Activated T-cell treated with anti-CD3 and anti-CD28 coated beads, Interleukin-2, amount 50 U/mL, for 72 hours (primary cell): ENCODE data around the gene TGM3. TPM values are rescaled to one million over a fixed set of nuclear protein-coding genes. Genes with fewer than 3 reads are reported as not detected.

Experiments
- ATAC-seq, 2 donors: fragments of 150-1000 bp; cut with Tn5 transposase; replicated peaks in 1 of 2; 2 replicates each; pipeline ENCODE4 v1.10.0; 2021; ENCODE audit warnings: moderate library complexity in 2 of 2, mild to moderate bottlenecking in 1 of 2
- DNase-seq, 2 donors: peaks; one replicate each; pipeline ENCODE4 v3.0.0; 2021 to 2022; ENCODE audit warnings: mixed read lengths in 1 of 2
- H3K27ac Mint-ChIP-seq: one replicate; pipeline ENCODE4 v1.8.0; 2022; ENCODE audit warnings: mild to moderate bottlenecking, moderate library complexity, mixed read lengths
- H3K27me3 Mint-ChIP-seq: one replicate; pipeline ENCODE4 v1.8.0; 2022; ENCODE audit warnings: low read depth, mixed read lengths
- H3K36me3 Mint-ChIP-seq, 2 donors: one replicate each; pipeline ENCODE4 v1.8.0; 2022; ENCODE audit warnings: mixed read lengths in 2 of 2, mild to moderate bottlenecking in 1 of 2; ENCODE audit not compliant: insufficient read depth in 2 of 2
- H3K4me1 Mint-ChIP-seq: one replicate; pipeline ENCODE4 v1.8.0; 2022; ENCODE audit warnings: low read depth, mixed read lengths
- H3K4me3 Mint-ChIP-seq, 2 donors: one replicate each; pipeline ENCODE4 v1.8.0; 2022; ENCODE audit warnings: mild to moderate bottlenecking in 2 of 2, mixed read lengths in 2 of 2, moderate library complexity in 2 of 2
- H3K9me3 Mint-ChIP-seq, 2 donors: one replicate each; pipeline ENCODE4 v1.8.0; 2022; ENCODE audit warnings: mixed read lengths in 2 of 2
- total RNA-seq, 2 donors: library from RNA; stranded (reverse); gene quantifications; one replicate each; pipeline ENCODE4 v1.2.3, GENCODE V29; 2022

TGM3 gene
- total RNA-seq, 2 donors from 2014 or later: not detected

GRCh38 chr20:2338411-2339066 is 42.7 kb downstream of the TGM3 start:
- Mint-ChIP-seq H3K4me3 (no peak overlapping the region), H3K4me1 (no peaks in the 10 kb centered on the region), H3K27ac (no peak overlapping the region), H3K9me3 (no peaks in the 10 kb centered on the region), H3K36me3 (no peaks in the 10 kb centered on the region), H3K27me3 (peaks cover 6% of the 10 kb centered on the region)
- ATAC-seq (no peak), DNase-seq (no peak)

DNA sequence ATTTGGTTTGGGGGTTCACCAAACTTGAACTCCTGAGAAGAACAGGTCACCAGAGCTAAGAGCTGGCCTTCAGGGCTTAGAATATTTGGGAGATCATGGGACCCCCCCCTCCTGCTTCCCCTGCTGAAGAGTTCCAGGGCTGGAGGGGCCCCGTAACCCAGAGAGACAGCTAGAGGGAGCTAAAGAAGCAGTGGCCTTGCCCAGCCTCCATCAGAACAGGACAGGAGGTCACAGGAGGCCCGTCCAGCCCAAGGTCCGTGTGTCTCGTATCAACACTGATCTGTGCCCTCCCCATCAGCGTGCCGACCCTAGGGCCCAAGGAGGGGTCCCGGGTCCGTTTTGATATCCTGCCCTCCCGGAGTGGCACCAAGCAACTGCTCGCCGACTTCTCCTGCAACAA is 44.3 kb downstream of the TGM3 start:
- Mint-ChIP-seq H3K4me1 (no peaks in the 10 kb centered on the region), H3K9me3 (no peaks in the 10 kb centered on the region), H3K27me3 (peaks cover 6% of the 10 kb centered on the region), H3K27ac (no peak overlapping the region), H3K36me3 (no peaks in the 10 kb centered on the region), H3K4me3 (no peak overlapping the region)
- ATAC-seq (no peak), DNase-seq (no peak)

DNA sequence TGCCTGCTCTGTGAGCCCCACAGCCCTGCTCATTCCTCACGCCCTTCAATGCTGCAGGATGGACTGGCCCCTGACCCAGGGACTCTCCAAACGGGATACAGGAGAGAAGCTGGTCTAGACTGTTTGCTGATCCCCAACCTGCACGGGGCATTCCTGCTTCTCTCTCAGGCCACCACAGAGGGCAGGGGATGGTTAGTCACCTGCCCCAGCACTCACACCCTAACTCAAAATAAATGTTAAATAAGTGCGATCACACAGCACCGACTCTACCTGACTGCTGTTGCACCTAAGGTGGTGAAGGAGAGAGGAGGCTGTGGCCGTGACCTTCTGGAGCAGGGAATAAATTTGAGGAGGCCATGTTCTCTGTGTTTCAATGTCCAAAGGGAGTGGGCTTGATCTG is 45.0 kb downstream of the TGM3 start:
- peaks cover 11% of the 10 kb centered on the region for H3K27me3 Mint-ChIP-seq
- H3K9me3 Mint-ChIP-seq: no peaks in the 10 kb centered on the region
- no peaks in the 10 kb centered on the region for H3K4me1 Mint-ChIP-seq
- no peaks in the 10 kb centered on the region for H3K36me3 Mint-ChIP-seq
- H3K4me3 Mint-ChIP-seq: no peak overlapping the region
- DNase-seq: no peak
- H3K27ac Mint-ChIP-seq: no peak overlapping the region
- ATAC-seq: no peak

DNA sequence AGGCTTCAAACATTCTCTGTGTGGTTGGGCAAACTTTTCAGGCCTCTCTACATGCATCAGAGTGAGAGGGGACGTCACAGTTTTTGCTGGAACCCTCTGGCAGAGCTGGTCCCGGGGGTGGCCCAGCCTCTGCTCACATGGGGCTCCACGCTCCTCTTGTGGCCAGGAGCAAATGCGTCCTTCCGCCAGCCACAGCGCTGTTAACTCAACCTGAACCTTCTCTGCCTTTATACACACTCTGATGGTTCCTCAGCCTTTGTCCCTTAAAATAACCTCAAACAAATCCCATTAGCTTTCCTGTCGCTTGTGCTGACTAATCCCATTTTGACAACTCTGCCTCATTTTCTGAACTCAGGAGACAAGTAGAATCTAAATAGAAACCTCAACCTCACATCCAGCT is 45.5 kb downstream of the TGM3 start:
- no peak overlapping the region for H3K27ac Mint-ChIP-seq
- no peak overlapping the region for H3K4me3 Mint-ChIP-seq

DNA sequence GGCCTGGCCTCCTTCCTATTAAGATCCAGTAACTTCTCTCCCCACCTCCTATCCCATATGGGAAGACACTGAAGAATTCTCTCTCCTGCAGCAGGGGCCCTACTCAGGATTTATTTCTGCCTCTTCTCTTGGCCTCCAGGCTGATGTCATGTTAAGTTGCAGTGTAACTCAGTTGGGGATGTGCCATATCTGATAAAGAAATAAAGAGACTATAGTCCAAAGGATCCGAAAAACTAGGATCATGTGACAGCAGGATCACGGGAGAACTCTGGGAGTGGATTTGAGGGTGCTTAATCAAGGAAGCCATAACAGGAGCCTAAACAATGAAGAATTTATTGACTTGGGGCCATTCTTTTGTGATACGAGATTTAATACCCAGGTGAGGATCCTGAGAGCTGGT is 46.4 kb downstream of the TGM3 start:
- DNase-seq: no peak
- Mint-ChIP-seq H3K36me3 (no peaks in the 10 kb centered on the region), H3K27ac (no peak overlapping the region), H3K4me3 (no peak overlapping the region), H3K4me1 (no peaks in the 10 kb centered on the region), H3K9me3 (no peaks in the 10 kb centered on the region), H3K27me3 (peaks cover 12% of the 10 kb centered on the region)
- no peak for ATAC-seq

More for the DNA sequence above, 45.5 kb downstream of the TGM3 start:
- Mint-ChIP-seq H3K27me3 (peaks cover 12% of the 10 kb centered on the region), H3K4me1 (no peaks in the 10 kb centered on the region), H3K9me3 (no peaks in the 10 kb centered on the region), H3K36me3 (no peaks in the 10 kb centered on the region)
- no peak for ATAC-seq
- no peak for DNase-seq

DNA sequence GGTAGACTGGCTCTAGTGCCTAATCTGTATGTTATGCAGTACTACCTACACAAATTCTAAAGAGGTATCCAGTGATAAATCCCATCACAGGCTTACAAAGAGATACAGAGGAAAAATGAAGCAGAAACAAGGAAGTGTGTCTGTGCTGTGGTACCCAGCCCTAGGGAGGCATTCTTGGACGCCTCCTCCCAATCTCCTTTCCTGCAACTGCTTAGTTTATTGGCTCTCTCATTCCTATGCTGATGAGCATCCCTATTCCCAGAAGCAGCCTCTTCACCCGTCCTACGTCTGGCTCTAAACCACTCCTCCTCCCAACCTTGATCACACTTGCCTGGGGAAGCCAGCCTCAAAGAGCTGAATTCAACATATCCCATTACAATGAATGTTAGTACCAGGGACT is 50.4 kb downstream of the TGM3 start:
- ATAC-seq (no peak), DNase-seq (no peak)
- Mint-ChIP-seq H3K9me3 (no peaks in the 10 kb centered on the region), H3K4me1 (no peaks in the 10 kb centered on the region), H3K27me3 (peaks cover 20% of the 10 kb centered on the region), H3K27ac (no peak overlapping the region), H3K4me3 (no peak overlapping the region), H3K36me3 (no peaks in the 10 kb centered on the region)

- no peaks in the 10 kb centered on the region for H3K9me3 Mint-ChIP-seq
- DNase-seq: no peak
- H3K36me3 Mint-ChIP-seq: no peaks in the 10 kb centered on the region
- peaks cover 25% of the 10 kb centered on the region for H3K27me3 Mint-ChIP-seq
- peaks cover 7% of the 10 kb centered on the region for H3K4me1 Mint-ChIP-seq
- no peak overlapping the region for H3K27ac Mint-ChIP-seq
- ATAC-seq: no peak
- H3K4me3 Mint-ChIP-seq: no peak overlapping the region
Observed at GRCh38 chr20:2348336-2348735, 52.5 kb downstream of the TGM3 start.

DNA sequence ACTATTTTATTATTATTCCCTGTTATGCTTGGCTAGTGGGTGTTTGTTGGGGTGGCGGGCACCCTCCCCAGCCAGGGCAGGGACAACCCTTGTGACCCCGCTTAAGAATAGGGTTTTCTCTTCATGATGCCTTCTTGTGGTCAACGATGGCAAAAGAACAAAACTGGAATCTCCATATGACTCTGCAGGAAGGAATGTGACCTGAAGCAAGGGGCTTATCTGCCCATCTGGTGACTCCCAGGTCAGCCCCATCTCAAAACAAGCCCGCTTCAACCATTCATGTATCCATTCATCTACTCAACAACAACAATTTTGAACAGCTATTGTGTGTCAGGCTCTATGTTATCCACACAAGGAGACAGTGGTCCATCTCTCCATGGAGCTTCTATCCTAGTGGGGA is 54.0 kb downstream of the TGM3 start:
- Mint-ChIP-seq H3K4me3 (no peak overlapping the region), H3K36me3 (no peaks in the 10 kb centered on the region), H3K27ac (no peak overlapping the region), H3K9me3 (no peaks in the 10 kb centered on the region), H3K4me1 (peaks cover 7% of the 10 kb centered on the region), H3K27me3 (peaks cover 30% of the 10 kb centered on the region)
- no peak for DNase-seq
- no peak for ATAC-seq

GRCh38 chr20:2350606-2351005 is 54.8 kb downstream of the TGM3 start:
- Mint-ChIP-seq H3K36me3 (no peaks in the 10 kb centered on the region), H3K4me3 (no peak overlapping the region), H3K4me1 (peaks cover 7% of the 10 kb centered on the region), H3K27me3 (peaks cover 27% of the 10 kb centered on the region), H3K27ac (no peak overlapping the region), H3K9me3 (no peaks in the 10 kb centered on the region)
- ATAC-seq: no peak
- DNase-seq: no peak

GRCh38 chr20:2353231-2353630 is 57.4 kb downstream of the TGM3 start:
- Mint-ChIP-seq H3K27ac (no peak overlapping the region), H3K4me3 (no peak overlapping the region), H3K4me1 (peaks cover 7% of the 10 kb centered on the region), H3K36me3 (no peaks in the 10 kb centered on the region), H3K27me3 (peaks cover 17% of the 10 kb centered on the region), H3K9me3 (no peaks in the 10 kb centered on the region)
- DNase-seq (no peak), ATAC-seq (no peak)

DNA sequence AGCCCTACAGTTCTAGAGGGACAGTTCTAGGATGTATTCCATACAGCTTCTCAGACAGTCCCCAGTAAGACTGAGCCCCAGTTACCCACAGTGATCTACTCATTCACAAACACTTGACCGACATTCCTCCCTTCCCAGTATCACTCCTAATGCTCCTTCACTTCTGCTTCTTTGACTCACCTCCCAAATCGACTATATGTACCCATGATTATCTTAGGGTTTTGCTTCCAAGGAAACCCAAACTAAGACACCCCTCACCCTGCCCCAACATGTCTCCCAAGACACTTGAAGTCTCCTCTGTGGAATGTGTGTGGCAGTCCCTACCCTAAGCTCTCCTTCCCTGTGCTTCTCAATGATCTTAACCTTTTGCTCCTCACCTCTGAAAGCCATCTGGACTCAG is 61.3 kb downstream of the TGM3 start:
- ATAC-seq (no peak), DNase-seq (no peak)
- H3K27ac Mint-ChIP-seq: no peak overlapping the region
- H3K4me3 Mint-ChIP-seq: no peak overlapping the region
- H3K4me1 Mint-ChIP-seq: peaks cover 1% of the 10 kb centered on the region
- H3K36me3 Mint-ChIP-seq: peaks cover 2 to 4% of the 10 kb centered on the region in 2 donors
- H3K9me3 Mint-ChIP-seq: peaks cover 5 to 10% of the 10 kb centered on the region in 2 donors
- H3K27me3 Mint-ChIP-seq: peaks cover 26% of the 10 kb centered on the region

GRCh38 chr20:2358006-2358405 is 62.2 kb downstream of the TGM3 start:
- ATAC-seq: no peak
- no peak for DNase-seq
- Mint-ChIP-seq H3K27me3 (peaks cover 25% of the 10 kb centered on the region), H3K4me1 (no peaks in the 10 kb centered on the region), H3K9me3 (peaks cover 5 to 10% of the 10 kb centered on the region in 2 donors), H3K4me3 (no peak overlapping the region), H3K27ac (no peak overlapping the region), H3K36me3 (peaks cover 2 to 4% of the 10 kb centered on the region in 2 donors)

- H3K4me1 Mint-ChIP-seq: no peaks in the 10 kb centered on the region
- H3K27me3 Mint-ChIP-seq: peaks cover 16% of the 10 kb centered on the region
- DNase-seq (no peak), ATAC-seq (no peak)
- H3K4me3 Mint-ChIP-seq: no peak overlapping the region
- no peak overlapping the region for H3K27ac Mint-ChIP-seq
- H3K36me3 Mint-ChIP-seq: peaks cover 2 to 4% of the 10 kb centered on the region in 2 donors
- H3K9me3 Mint-ChIP-seq: peaks cover 5 to 10% of the 10 kb centered on the region in 2 donors
Observed at GRCh38 chr20:2361035-2361593, 65.3 kb downstream of the TGM3 start.

- ATAC-seq (no peak), DNase-seq (no peak)
- H3K4me3 Mint-ChIP-seq: no peak overlapping the region
- no peak overlapping the region for H3K27ac Mint-ChIP-seq
- no peaks in the 10 kb centered on the region for H3K4me1 Mint-ChIP-seq
- H3K9me3 Mint-ChIP-seq: peaks cover 5 to 10% of the 10 kb centered on the region in 2 donors
- H3K36me3 Mint-ChIP-seq: peaks cover 2 to 4% of the 10 kb centered on the region in 2 donors
- peaks cover 27% of the 10 kb centered on the region for H3K27me3 Mint-ChIP-seq
Observed at GRCh38 chr20:2363187-2363586, 67.4 kb downstream of the TGM3 start.
